ENCODE results near the gene FAF1. TPM values are rescaled to one million over a fixed set of nuclear protein-coding genes. Genes with fewer than 3 reads are reported as not detected.
A peak's percentile ranks its signal among the peaks of the same experiment; 100 is the strongest.

FAF1 gene
- total RNA-seq, 4 donors from 2014 or later: 72.0 to 107 (median 92.0) TPM

DNA sequence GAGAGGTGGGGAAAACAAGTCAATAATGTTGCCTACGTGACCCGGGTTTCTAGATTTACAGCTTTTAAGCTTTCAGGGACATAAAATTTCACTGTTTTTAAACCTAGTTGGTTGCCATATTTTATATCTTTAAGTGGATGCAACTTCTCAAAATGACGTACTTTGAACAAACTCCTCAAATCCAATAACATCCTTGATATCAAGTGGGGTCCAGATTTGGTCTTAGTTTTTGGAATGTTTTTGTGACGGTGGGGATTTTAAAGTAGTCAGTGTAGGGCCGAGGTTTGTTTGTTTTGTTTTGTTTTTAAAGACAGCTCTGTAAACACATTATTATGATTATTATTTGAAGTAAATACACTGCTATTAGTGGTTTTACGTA lies 10.4 kb upstream of the FAF1 start:
- peaks cover 28 to 36% of the 10 kb centered on the region in 2 donors for H3K4me1 ChIP-seq
- intact Hi-C loops (cut with DNase I; ENCODE audit: low total_unique reads) (loop anchor here (10.0 kb wide), 1 partner anchor 904 kb away; the partner anchor contains the start of gene NRDC), in situ Hi-C loops (cut with MboI; ENCODE audit: low sequenced_read_pairs in 4 of 4) (no loop called here)
- no peaks in the 10 kb centered on the region for H3K9me3 ChIP-seq
- H3K36me3 ChIP-seq: no peaks in the 10 kb centered on the region
- no peak for DNase-seq
- H3K27ac ChIP-seq: peak overlapping the region; percentile 96 to 99 (median 99)
- TF ChIP-seq POLR2A (IDR thresholded peaks at IDR 0.05) (no peak), CTCF (IDR thresholded peaks at IDR 0.05 in 4 of 5, conservative IDR thresholded peaks at IDR 0.05 in 1 of 5) (no peak)
- no peaks in the 10 kb centered on the region for H3K27me3 ChIP-seq
- ATAC-seq: no peak
- peak overlapping the region; percentile 77 to 88 (median 80) for H3K4me3 ChIP-seq

GRCh38 chr1:50969611-50970508 lies 9.8 kb upstream of the FAF1 start, which contains the start of gene CDKN2C:
CDKN2C (plus strand) TSS chr1:50970245; CDS start chr1:50970369, 124 bp downstream.
- in situ Hi-C loops (cut with MboI; ENCODE audit: low sequenced_read_pairs in 4 of 4): no loop called here
- peak; percentile 48 to 59 for ATAC-seq

DNA sequence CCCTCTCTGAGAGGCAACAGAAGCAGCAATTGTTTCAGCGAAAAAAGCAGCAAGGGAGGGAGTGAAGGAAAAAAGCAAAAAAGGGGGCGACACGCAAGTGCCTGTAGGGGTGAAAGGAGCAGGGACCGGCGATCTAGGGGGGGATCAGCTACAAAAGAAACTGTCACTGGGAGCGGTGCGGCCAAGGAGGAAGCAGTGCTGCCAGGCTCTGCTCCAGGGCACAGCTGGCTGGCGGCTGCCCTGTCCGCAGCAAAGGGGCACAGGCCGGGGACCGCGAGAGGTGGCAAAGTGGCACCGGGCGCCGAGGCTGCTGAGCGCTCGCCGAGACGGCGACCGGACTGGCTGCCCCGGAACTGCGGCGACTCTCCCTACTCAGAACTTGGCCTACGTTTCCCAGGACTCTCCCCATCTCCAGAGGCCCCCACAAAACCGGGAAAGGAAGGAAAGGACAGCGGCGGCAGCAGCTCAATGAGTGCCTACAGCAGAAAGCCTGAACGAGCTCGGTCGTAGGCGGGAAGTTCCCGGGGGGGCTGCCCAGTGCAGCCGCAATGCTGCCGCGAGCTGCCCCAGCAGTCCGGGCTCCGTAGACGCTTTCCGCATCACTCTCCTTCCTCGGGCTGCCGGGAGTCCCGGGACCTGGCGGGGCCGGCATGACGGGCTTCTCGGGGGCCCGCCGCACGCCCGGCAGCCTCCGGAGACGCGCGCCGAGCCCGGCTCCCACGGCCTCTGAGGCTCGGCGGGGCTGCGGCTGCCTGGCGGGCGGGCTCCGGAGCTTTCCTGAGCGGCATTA lies 8.9 kb upstream of the FAF1 start:
- Histone ChIP-seq H3K27me3 (no peaks in the 10 kb centered on the region), H3K36me3 (no peaks in the 10 kb centered on the region), H3K9me3 (no peaks in the 10 kb centered on the region), H3K27ac (peak overlapping the region; percentile 96 to 99 (median 99)), H3K4me3 (peak overlapping the region; percentile 77 to 88 (median 80)), H3K4me1 (peaks cover 28 to 36% of the 10 kb centered on the region in 2 donors)
- in situ Hi-C loops (cut with MboI; ENCODE audit: low sequenced_read_pairs in 4 of 4): no loop called here
- intact Hi-C loops (cut with DNase I; ENCODE audit: low total_unique reads): loop anchor here (1.0 to 10.0 kb wide), 2 partner anchors 9 to 546 kb away; partner anchors contain the start of genes EPS15 and FAF1
- TF ChIP-seq POLR2A (IDR thresholded peaks at IDR 0.05) (no peak), CTCF (IDR thresholded peaks at IDR 0.05 in 4 of 5, conservative IDR thresholded peaks at IDR 0.05 in 1 of 5) (peak in 1 of 5 experiments; percentile 17)
- ATAC-seq: peak; percentile 41 to 48
- DNase-seq: peak in 1 of 2 donors; percentile 50

More at GRCh38 chr1:50969611-50970508, 9.8 kb upstream of the FAF1 start, which contains the start of gene CDKN2C:
- peak within 1 kb of the TSS; percentile 96 to 99 (median 99) for H3K27ac ChIP-seq
- H3K4me1 ChIP-seq: peaks cover 28 to 36% of the 10 kb centered on the region in 2 donors
- H3K9me3 ChIP-seq: no peaks in the 10 kb centered on the region
- H3K36me3 ChIP-seq: no peaks in the 10 kb centered on the region
- TF ChIP-seq CTCF (IDR thresholded peaks at IDR 0.05 in 4 of 5, conservative IDR thresholded peaks at IDR 0.05 in 1 of 5): no peak
- peak; percentile 57 to 75 for TF ChIP-seq POLR2A (IDR thresholded peaks at IDR 0.05)
- DNase-seq: peak; percentile 66 to 79
- intact Hi-C loops (cut with DNase I; ENCODE audit: low total_unique reads): loop anchor here (10.0 kb wide), 2 partner anchors 545 to 905 kb away; partner anchors contain the start of genes EPS15 and NRDC
- no peaks in the 10 kb centered on the region for H3K27me3 ChIP-seq
- peak within 1 kb of the TSS; percentile 77 to 88 (median 80) for H3K4me3 ChIP-seq

DNA sequence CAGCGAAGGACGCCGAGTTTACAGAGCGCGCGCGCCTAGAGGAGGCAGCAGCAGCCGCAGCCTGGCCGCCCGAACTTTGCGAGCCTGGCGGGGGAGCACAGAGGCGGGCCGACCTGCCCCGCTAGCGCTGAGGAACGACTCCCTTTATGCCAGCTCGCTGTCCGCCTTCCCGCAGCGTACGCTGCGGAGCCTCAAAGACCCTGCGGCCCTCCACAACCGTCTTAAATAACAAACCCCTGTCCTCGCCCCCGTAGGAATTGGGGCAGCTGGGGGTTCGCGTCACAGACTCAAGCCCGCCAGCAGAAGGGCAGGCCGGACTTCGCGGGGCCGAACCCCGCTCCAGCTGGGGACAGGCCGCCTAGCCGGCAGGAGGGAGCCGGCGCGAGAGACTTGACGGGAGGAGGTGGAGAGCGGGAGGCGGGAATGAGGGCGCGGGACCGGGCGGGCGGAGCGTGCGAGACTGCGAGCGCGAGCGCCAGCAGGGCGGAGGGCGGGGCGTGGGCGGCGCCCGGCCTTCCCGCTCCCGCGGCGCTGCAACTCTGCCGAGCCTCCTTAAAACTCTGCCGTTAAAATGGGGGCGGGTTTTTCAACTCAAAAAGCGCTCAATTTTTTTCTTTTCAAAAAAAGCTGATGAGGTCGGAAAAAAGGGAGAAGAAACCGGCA lies 8.2 kb upstream of the FAF1 start:
- ATAC-seq: peak; percentile 81 to 85
- intact Hi-C loops (cut with DNase I; ENCODE audit: low total_unique reads) (loop anchor here (1.0 to 10.0 kb wide), 2 partner anchors 8 to 547 kb away; partner anchors contain the start of genes EPS15 and FAF1), in situ Hi-C loops (cut with MboI; ENCODE audit: low sequenced_read_pairs in 4 of 4) (no loop called here)
- peak; percentile 86 for DNase-seq
- peak; percentile 77 to 81 for TF ChIP-seq POLR2A (IDR thresholded peaks at IDR 0.05)
- TF ChIP-seq CTCF (IDR thresholded peaks at IDR 0.05 in 4 of 5, conservative IDR thresholded peaks at IDR 0.05 in 1 of 5): peak in 4 of 5 experiments; percentile 44 to 67 (median 52)
- Histone ChIP-seq H3K9me3 (no peaks in the 10 kb centered on the region), H3K27me3 (no peaks in the 10 kb centered on the region), H3K36me3 (no peaks in the 10 kb centered on the region), H3K4me3 (peak overlapping the region; percentile 77 to 88 (median 80)), H3K27ac (peak overlapping the region; percentile 96 to 99 (median 99)), H3K4me1 (peaks cover 28 to 35% of the 10 kb centered on the region in 2 donors)
